Muscle layer of duodenum (tissue), 2 donors: ENCODE data around the gene SERINC2.
"Not testable (repeated sequence)": the region's sequence is repeated elsewhere in the genome, so short reads cannot be mapped to it uniquely, and the experiment has no call there.

Experiments
- H3K27ac ChIP-seq: one replicate; pipeline ENCODE4 v1.7.0; 2013; ENCODE audit warnings: mild to moderate bottlenecking, low read length
- H3K27me3 ChIP-seq: one replicate; pipeline ENCODE4 v1.7.0; 2013; ENCODE audit warnings: low read depth, mild to moderate bottlenecking, control low read depth, low read length
- H3K36me3 ChIP-seq, 2 donors: one replicate each; pipeline ENCODE4 v1.7.0; 2013; ENCODE audit warnings: low read length in 2 of 2, control low read depth in 1 of 2, mild to moderate bottlenecking in 1 of 2; ENCODE audit not compliant: insufficient read depth in 2 of 2, control insufficient read depth in 1 of 2
- H3K4me1 ChIP-seq, 2 donors: one replicate each; pipeline ENCODE4 v1.7.0; 2013; ENCODE audit warnings: low read length in 2 of 2, mild to moderate bottlenecking in 2 of 2, control low read depth in 1 of 2, moderate library complexity in 1 of 2; ENCODE audit not compliant: insufficient read depth in 2 of 2, control insufficient read depth in 1 of 2
- H3K4me3 ChIP-seq, 2 donors: one replicate each; pipeline ENCODE4 v1.7.0; 2013; ENCODE audit warnings: low read length in 2 of 2, low read depth in 1 of 2, mild to moderate bottlenecking in 1 of 2
- H3K9me3 ChIP-seq, 2 donors: one replicate each; pipeline ENCODE4 v1.7.0; 2013; ENCODE audit warnings: low read length in 2 of 2, control low read depth in 1 of 2, mild to moderate bottlenecking in 1 of 2; ENCODE audit not compliant: control insufficient read depth in 1 of 2
- donor health status: healthy.

SERINC2 gene

DNA sequence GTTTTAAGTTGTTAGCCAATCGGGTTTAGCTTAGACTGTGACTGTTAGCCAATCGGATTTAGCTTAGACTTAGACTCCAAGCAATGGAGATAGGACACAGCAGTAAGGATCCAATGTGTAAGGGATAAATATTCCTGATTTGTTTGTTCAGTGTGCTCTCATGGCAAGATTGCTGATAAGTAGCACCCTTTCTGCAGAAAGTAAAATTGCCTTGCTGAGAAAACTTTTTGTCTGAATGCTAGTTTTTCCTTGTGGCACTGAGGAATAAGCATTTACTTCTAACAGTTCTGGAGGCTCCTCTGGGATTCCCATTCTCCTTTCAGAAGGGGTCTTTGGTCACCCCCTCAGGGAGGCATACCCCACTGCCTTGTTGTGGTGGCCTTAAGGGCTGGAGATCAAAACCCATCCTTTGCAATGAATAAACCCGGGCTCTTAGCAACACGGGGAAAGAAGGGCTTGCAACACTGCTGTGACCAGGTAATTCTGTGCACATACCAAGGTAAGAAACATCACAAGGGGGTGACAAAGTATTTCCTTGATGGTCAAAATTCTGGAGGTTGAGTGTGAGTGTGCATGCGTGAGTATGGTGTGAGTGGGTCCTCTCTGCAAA is 45.4 kb downstream of the SERINC2 start:
- H3K9me3 ChIP-seq = peaks cover 14 to 35% of the 10 kb centered on the region in 2 donors
- H3K27me3 ChIP-seq = no peaks in the 10 kb centered on the region

DNA sequence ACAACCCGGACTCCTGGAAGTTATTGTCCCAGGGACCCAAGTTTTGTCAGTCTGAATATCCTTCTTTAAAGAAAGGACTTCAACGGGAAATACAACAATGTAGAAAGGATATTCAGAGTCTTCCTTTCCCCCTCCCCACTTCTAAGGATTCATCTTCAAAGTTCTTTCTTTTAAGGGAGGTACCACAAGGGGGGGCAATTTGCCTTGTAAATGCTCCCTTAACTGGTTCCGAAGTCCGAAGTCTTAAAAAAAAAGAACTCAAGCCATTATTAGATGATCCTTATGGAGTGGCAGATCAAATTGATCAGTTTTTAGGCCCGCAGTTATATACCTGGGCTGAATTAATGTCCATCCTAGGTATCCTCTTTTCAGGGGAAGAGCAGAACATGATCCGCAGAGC is 47.0 kb downstream of the SERINC2 start:
- Histone ChIP-seq H3K9me3 (peaks cover 13 to 27% of the 10 kb centered on the region in 2 donors), H3K36me3 (no peaks in the 10 kb centered on the region), H3K4me1 (no peaks in the 10 kb centered on the region), H3K4me3 (no peak overlapping the region), H3K27ac (no peak overlapping the region), H3K27me3 (no peaks in the 10 kb centered on the region)

More for the DNA sequence above, 45.4 kb downstream of the SERINC2 start:
- H3K27ac ChIP-seq = no peak overlapping the region
- no peaks in the 10 kb centered on the region for H3K4me1 ChIP-seq
- no peaks in the 10 kb centered on the region for H3K36me3 ChIP-seq
- peak overlapping the region in 1 of 2 donors; percentile 25 for H3K4me3 ChIP-seq

DNA sequence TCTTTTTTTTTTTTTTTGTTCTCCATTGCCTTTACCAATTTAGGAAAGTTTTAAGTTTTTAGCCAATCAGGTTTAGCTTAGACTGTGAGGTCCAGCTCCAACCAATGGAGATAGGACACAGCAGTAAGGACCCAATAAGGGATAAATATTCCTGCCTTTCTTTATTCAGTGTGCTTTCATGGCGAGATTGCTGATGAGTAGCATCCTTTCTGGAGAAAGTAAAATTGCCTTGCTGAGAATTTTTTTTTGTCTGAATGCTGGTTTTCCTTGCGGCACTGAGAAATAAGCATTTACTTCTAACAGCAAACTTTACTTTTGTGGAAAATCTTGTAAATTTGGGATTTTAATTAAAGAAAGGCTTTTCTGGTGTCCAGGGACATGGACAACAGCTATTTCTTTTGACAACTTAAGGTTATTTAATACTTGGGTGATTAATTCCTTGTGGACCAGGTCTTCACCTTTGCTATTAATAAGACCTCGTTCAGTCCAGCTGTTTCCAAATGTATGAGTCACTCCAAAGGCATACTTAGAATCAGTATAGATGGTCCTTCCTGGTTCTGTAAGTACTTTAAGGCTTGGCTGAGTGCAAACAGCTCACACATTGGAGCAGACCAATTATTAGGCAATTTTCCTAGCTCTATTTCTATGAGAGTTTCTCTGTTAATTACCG is 54.1 kb downstream of the SERINC2 start:
- Histone ChIP-seq H3K27me3 (no peaks in the 10 kb centered on the region), H3K27ac (no peak overlapping the region), H3K9me3 (peaks cover 12 to 15% of the 10 kb centered on the region in 2 donors), H3K36me3 (no peaks in the 10 kb centered on the region), H3K4me1 (no peaks in the 10 kb centered on the region), H3K4me3 (peak overlapping the region in 1 of 2 donors; percentile 40)

DNA sequence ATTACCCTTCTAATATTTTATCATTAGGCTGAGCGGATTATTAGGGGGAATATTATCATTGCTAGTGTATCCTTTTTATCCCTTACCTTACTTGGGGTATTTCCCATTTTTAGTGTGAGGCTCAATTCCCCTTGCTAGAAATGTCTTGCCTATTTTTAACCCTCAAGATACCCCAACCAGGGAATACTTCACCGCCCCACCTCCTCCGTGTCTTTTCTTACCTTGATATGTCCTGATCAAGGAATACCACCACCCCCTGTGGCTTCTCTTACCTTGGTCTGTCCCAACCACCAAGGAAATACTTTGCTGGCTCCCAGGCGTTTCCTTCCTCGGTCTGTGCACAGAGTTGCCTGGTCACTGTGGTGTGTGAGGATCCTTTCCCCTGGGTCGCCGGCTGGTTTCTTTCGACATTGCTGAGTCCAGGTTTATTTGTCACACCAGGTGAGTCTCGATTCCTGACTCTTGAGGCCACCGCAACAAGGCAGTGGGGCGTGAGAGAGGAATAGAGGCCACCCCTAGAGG is 57.8 kb downstream of the SERINC2 start:
- Histone ChIP-seq H3K27me3 (no peaks in the 10 kb centered on the region), H3K4me3 (no peak overlapping the region), H3K27ac (no peak overlapping the region), H3K9me3 (peaks cover 12 to 15% of the 10 kb centered on the region in 2 donors), H3K36me3 (no peaks in the 10 kb centered on the region), H3K4me1 (no peaks in the 10 kb centered on the region)

DNA sequence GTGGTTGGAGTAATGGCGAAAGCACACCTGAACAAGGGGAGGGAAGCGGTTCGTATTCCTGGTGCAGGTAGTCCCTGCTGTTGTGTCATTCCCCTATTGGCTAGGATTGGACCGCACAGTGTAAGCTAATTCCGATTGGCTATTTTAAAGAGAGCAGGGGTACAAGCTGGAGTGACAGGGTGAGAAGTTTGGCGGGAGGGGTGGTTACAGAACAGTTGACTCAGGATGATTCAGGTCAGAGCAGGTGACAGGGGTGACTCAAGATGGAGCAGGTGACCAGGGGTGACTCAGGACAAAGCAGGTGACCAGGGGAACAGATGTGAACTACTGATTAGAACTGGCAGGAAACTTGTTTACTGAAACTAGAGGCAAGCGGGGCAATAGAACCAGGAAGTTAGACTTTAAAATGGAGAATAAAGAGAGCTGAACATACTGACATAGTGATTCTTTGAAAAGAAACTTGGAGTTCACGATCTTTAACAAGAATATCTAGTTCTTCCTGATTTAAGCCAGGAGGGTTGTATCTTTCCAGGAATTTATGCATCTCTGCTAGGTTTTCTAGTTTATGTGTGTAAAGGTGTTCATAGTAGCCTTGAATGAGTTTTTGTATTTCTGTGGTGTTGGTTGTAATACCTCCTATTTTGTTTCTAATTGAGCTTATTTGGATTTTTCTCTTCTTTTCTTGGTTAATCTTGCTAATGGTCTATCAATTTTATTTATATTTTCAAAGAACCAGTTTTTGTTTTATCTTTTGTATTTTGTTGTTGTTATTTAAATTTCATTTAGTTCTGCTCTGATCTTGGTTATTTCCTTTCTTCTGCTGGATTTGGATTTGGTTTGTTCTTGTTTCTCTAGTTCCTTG is 58.7 kb downstream of the SERINC2 start:
- not testable (repeated sequence) for H3K27me3 ChIP-seq, H3K4me1 ChIP-seq, H3K36me3 ChIP-seq, H3K27ac ChIP-seq, H3K4me3 ChIP-seq
- peaks cover 7 to 15% of the 10 kb centered on the region in 2 donors for H3K9me3 ChIP-seq

DNA sequence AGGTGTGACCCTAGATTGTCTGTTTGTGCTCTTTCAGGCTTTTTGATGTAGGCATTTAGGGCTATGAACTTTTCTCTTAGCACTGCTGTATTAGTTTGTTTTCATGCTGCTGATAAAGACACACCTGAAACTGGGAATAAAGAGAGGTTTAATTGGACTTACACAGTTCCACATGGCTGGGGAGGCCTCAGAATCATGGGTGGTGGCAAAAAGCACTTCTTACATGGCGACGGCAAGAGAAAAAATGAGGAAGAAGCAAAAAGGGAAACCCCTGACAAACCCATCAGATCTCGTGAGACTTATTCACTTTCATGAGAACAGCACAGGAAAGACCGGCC is 59.3 kb downstream of the SERINC2 start:
- not testable (repeated sequence) for H3K4me3 ChIP-seq, H3K36me3 ChIP-seq, H3K4me1 ChIP-seq, H3K9me3 ChIP-seq, H3K27ac ChIP-seq, H3K27me3 ChIP-seq

DNA sequence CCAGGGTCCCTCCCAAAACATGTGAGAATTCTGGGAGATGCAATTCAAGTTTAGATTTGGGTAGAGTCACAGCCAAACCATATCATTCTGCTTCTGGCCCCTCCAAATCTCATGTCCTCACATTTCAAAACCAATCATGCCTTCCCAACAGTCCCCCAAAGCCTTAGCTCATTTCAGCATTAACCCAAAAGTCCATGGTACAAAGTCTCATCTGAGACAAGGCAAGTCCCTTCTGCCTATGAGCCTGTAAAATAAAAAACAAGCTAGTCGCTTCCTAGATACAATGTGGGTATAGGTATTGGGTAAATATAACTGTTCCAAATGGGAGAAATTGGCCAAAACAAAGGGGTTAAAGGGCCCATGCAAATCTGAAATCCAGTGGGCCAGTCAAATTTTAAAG is 59.7 kb downstream of the SERINC2 start:
- not testable (repeated sequence) for H3K4me3 ChIP-seq, H3K9me3 ChIP-seq, H3K4me1 ChIP-seq, H3K36me3 ChIP-seq, H3K27me3 ChIP-seq, H3K27ac ChIP-seq

DNA sequence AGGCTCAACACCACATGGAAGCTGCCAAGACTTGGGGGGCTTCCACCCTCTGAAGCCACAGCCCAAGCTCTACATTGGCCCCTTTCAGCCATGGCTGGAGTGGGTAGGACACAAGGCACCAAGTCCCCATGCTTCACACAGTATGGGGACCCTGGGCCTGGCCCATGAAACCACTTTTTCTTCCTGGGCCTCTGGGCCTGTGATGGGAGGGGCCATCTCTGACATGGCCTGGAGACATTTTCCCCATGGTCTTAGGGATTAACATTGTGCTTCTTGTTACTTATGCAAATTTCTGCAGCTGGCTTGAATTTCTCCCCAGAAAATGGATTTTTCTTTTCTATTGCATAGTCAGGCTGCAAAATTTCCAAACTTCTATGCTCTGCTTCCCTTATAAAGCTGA is 60.5 kb downstream of the SERINC2 start:
- H3K27me3 ChIP-seq, H3K4me3 ChIP-seq, H3K4me1 ChIP-seq, H3K36me3 ChIP-seq, H3K27ac ChIP-seq, H3K9me3 ChIP-seq: not testable (repeated sequence)

DNA sequence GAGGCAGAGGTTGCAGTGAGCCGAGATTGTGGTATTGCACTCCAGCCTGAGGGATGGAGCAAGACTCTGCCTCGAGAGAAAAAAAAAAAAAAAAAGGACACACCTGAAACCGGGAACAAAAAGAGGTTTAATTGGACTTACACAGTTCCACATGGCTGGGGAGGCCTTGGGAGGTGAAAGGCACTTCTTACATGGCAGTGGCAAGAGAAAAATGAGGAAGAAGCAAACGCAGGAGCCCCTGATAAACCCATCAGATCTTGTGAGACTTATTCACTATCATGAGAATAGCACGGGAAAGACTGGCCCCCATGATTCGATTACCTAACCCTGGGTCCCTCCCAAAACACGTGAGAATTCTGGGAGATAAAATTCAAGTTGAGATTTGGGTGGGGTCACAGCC is 61.6 kb downstream of the SERINC2 start:
- H3K4me1 ChIP-seq, H3K36me3 ChIP-seq, H3K27me3 ChIP-seq, H3K27ac ChIP-seq, H3K4me3 ChIP-seq, H3K9me3 ChIP-seq: not testable (repeated sequence)

DNA sequence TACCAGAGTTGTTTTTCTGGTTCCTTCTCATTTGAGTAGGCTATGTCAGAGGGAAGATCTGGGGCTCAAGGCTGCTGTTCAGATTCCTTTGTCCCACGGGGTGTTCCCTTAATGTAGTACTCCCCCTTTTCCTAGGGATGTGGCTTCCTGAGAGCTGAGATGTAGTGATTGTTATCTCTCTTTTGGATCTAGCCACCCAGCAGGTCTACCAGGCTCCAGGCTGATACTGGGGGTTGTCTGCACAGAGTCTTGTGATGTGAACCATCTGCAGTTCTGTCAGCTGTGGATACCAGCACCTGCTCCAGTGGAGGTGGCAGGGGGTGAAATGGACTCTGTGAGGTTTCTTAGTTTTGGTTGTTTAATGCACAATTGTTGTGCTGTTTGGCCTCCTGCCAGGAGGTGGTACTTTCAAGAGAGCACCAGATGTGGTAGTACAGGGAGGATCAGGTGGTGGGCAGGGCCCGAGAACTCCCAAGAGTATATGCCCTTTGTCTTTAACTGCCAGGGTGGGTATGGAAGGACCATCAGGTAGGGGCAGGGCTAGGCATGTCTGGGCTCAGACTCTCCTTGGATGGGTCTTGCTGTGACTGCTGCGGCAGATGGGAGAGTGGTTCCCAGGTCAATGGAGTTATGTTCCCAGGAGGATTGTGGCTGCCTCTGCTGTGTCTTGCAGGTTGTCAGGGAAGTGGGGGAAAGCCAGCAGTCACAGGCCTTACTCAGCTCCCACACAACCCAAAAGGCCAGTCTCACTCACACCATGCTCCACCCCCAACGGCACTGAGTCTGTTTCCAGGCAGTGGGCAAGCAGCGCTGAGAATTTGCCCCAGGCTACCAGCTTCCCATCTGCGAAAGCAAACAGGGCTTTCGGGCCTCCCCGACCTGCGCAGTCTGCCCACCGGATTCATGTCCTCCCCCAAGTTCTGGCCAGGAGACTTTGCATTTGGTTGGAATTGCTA is 64.2 kb downstream of the SERINC2 start:
- no peaks in the 10 kb centered on the region for H3K9me3 ChIP-seq
- no peak overlapping the region for H3K27ac ChIP-seq
- no peaks in the 10 kb centered on the region for H3K36me3 ChIP-seq
- no peak overlapping the region for H3K4me3 ChIP-seq
- no peaks in the 10 kb centered on the region for H3K27me3 ChIP-seq
- no peaks in the 10 kb centered on the region for H3K4me1 ChIP-seq

DNA sequence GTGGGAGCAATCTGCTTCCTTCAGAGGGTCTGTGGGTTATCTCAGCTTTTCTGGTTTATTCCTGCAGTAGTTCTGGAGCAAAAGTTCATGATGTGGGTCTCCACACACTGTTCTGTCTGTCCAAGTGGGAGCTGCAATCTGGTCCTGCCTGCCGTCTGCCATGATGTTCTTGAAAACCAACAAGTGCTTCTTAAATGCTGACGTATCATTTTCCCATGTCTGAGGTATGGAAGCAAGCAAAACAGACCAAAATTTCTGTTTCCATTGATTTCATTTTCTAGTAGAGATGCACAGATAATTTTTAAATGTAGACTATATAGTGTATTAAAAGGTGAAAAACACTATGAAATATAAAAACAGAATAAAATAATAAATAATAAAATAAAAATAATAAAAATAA is 65.2 kb downstream of the SERINC2 start:
- H3K27me3 ChIP-seq = no peaks in the 10 kb centered on the region
- no peak overlapping the region for H3K27ac ChIP-seq
- H3K9me3 ChIP-seq = no peaks in the 10 kb centered on the region
- H3K36me3 ChIP-seq = no peaks in the 10 kb centered on the region
- no peak overlapping the region for H3K4me3 ChIP-seq
- H3K4me1 ChIP-seq = no peaks in the 10 kb centered on the region
